ENCODE data around the gene TMEM168.

GRCh38 chr7:112781558-112781957, 8.6 kb downstream of the TMEM168 start:
- no peak for TF ChIP-seq CTCF (IDR thresholded peaks at IDR 0.05)
- no peak for TF ChIP-seq POLR2A (IDR thresholded peaks at IDR 0.05)

Data from right lobe of liver (tissue), 4 donors.